HL-60/S4 (cell line): ENCODE results near the gene TNFAIP2.
"Not testable (repeated sequence)": the region's sequence is repeated elsewhere in the genome, so short reads cannot be mapped to it uniquely, and the experiment has no call there.

Source experiments
- in situ Hi-C: fragments of 300-500 bp; cut with MboI; formaldehyde crosslinking; loops from 2 replicates; pipeline ENCODE4 v1.14.3; 2022; ENCODE audit warnings: low sequenced_read_pairs

TNFAIP2 gene

GRCh38 chr14:103104654-103105452, 18.4 kb upstream of the TNFAIP2 start:
- in situ Hi-C loops = no loop called here

GRCh38 chr14:103105580-103106150, 17.6 kb upstream of the TNFAIP2 start:
- in situ Hi-C loops = no loop called here

GRCh38 chr14:103107455-103107854, 15.8 kb upstream of the TNFAIP2 start:
- in situ Hi-C loops = no loop called here

- in situ Hi-C loops = no loop called here
These were observed 15.1 kb upstream of the TNFAIP2 start for GRCh38 chr14:103107941-103108748.

GRCh38 chr14:103108749-103109207, 14.5 kb upstream of the TNFAIP2 start:
- in situ Hi-C loops = no loop called here

GRCh38 chr14:103109535-103110441, 13.5 kb upstream of the TNFAIP2 start:
- in situ Hi-C loops = no loop called here

GRCh38 chr14:103110681-103111231, 12.5 kb upstream of the TNFAIP2 start:
- in situ Hi-C loops = no loop called here

GRCh38 chr14:103111232-103111868, 11.9 kb upstream of the TNFAIP2 start:
- in situ Hi-C loops = no loop called here

- in situ Hi-C loops = no loop called here
These were observed 10.6 kb upstream of the TNFAIP2 start for GRCh38 chr14:103112400-103113243.

- in situ Hi-C loops = no loop called here
These were observed 10.0 kb upstream of the TNFAIP2 start for GRCh38 chr14:103113303-103113702.

- in situ Hi-C loops = no loop called here
These were observed 9.5 kb upstream of the TNFAIP2 start for GRCh38 chr14:103113774-103114173.

GRCh38 chr14:103115086-103115679, 8.1 kb upstream of the TNFAIP2 start:
- in situ Hi-C loops = not testable (repeated sequence)

GRCh38 chr14:103115845-103116572, 7.3 kb upstream of the TNFAIP2 start:
- in situ Hi-C loops = no loop called here

GRCh38 chr14:103116636-103117035, 6.6 kb upstream of the TNFAIP2 start:
- in situ Hi-C loops = no loop called here

GRCh38 chr14:103117499-103117898, 5.8 kb upstream of the TNFAIP2 start:
- in situ Hi-C loops = not testable (repeated sequence)

- in situ Hi-C loops = no loop called here
These were observed 5.1 kb upstream of the TNFAIP2 start for GRCh38 chr14:103118018-103118662.

- in situ Hi-C loops = no loop called here
These were observed 4.4 kb upstream of the TNFAIP2 start for GRCh38 chr14:103118663-103119404.
